Kidney epithelial cell (primary cell): ENCODE measurements around the gene RFFL. TPM values are rescaled to one million over a fixed set of nuclear protein-coding genes. Genes with fewer than 3 reads are reported as not detected.
"Not testable (repeated sequence)": the region's sequence is repeated elsewhere in the genome, so short reads cannot be mapped to it uniquely, and the experiment has no call there.

Experiments used
- DNase-seq: peaks from one replicate; pipeline ENCODE4 v3.0.0-alpha.2; 2010; ENCODE audit warnings: low read depth
- H3K27me3 ChIP-seq: 2 replicates; pipeline ENCODE4 v1.6.0; 2011; ENCODE audit warnings: low read length; ENCODE audit not compliant: control insufficient read depth, insufficient read depth
- H3K36me3 ChIP-seq: 2 replicates; pipeline ENCODE4 v1.5.1; 2011; ENCODE audit warnings: low read length; ENCODE audit not compliant: control insufficient read depth, insufficient read depth
- H3K4me3 ChIP-seq: 2 replicates; pipeline ENCODE4 v1.5.1; 2011; ENCODE audit warnings: low read depth, mild to moderate bottlenecking, control low read depth, low read length
- total RNA-seq: library from RNA; depleted of rRNA; stranded (reverse); fragments of >200 nt; gene quantifications from 2 replicates; pipeline ENCODE4 v1.2.3, GENCODE V29; 2015
- TF ChIP-seq, protein P1 (sequence below): IDR thresholded peaks from 2 replicates; pipeline ENCODE4 v1.5.1; 2011; ENCODE audit warnings: mild to moderate bottlenecking, moderate library complexity, low read length, control low read depth, inconsistent platforms; ENCODE audit not compliant: insufficient read depth, poor library complexity, severe bottlenecking

Gene RFFL
- total RNA-seq, 1 donor from 2014 or later, result 14.1 TPM

DNA sequence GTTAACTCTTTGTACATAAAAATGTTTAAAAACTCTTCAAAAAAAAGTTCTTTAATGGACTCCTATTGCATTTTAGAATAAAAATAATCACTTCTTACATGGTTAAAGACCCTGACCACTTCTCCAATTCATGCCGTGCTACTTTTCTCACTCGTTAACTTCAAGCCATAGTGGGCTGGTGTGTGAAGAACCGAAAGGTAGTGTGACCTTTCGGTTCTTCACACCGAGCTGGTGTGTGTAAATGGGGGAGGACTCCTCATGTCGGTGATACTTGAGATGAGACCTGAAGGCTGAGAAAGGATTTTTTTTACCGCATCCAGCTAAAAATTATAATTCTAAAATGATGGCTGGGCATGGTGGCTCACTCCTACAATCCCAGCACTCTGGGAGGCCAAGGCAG lies 22.1 kb downstream of the RFFL start:
- DNase-seq, result no peak
- Histone ChIP-seq H3K4me3 (no peak overlapping the region), H3K27me3 (no peaks in the 10 kb centered on the region), H3K36me3 (no peaks in the 10 kb centered on the region)
- TF ChIP-seq, protein P1, sequence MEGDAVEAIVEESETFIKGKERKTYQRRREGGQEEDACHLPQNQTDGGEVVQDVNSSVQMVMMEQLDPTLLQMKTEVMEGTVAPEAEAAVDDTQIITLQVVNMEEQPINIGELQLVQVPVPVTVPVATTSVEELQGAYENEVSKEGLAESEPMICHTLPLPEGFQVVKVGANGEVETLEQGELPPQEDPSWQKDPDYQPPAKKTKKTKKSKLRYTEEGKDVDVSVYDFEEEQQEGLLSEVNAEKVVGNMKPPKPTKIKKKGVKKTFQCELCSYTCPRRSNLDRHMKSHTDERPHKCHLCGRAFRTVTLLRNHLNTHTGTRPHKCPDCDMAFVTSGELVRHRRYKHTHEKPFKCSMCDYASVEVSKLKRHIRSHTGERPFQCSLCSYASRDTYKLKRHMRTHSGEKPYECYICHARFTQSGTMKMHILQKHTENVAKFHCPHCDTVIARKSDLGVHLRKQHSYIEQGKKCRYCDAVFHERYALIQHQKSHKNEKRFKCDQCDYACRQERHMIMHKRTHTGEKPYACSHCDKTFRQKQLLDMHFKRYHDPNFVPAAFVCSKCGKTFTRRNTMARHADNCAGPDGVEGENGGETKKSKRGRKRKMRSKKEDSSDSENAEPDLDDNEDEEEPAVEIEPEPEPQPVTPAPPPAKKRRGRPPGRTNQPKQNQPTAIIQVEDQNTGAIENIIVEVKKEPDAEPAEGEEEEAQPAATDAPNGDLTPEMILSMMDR, result no peak

DNA sequence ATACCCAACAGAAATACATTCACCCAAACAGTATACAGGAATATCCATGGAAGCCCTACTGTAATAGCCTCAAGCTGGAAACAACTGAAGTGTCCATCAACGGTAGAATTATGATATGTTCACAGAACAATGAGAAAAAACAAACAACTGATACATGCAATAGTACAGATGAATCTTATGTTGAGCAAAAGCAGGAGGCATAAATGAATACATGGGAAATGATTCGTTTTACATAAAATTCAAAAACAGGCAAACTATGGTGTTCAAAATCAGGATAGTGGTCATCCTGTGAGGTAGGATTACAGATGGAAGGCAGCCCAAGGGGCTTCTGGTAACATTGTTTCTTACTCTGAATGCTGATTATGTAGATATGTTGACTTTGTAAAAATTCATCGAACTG lies 25.1 kb downstream of the RFFL start:
- no peak for DNase-seq
- TF ChIP-seq, protein P1, result no peak
- Histone ChIP-seq H3K27me3 (no peaks in the 10 kb centered on the region), H3K36me3 (no peaks in the 10 kb centered on the region), H3K4me3 (no peak overlapping the region)

DNA sequence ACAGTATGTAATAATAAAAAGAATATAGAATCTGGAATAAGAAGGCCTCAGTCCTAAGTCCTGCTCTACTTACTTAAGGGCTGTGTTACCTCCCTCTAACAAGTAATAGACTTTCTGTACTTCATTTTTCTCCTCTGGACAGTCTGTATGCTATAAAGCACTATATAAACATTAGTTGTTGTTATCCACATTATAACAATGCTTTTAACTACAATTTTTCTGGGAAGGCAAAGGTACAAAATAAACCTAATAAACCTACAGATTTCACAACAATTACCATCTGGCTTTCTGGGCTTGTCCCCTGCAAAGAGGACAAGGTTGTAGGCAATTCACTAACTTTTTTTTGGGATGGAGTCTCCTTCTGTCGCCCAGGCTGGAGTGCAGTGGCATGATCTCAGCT lies 32.7 kb downstream of the RFFL start:
- H3K27me3 ChIP-seq, result no peaks in the 10 kb centered on the region
- H3K4me3 ChIP-seq, result no peak overlapping the region
- TF ChIP-seq, protein P1, result no peak
- DNase-seq, result no peak
- no peaks in the 10 kb centered on the region for H3K36me3 ChIP-seq

DNA sequence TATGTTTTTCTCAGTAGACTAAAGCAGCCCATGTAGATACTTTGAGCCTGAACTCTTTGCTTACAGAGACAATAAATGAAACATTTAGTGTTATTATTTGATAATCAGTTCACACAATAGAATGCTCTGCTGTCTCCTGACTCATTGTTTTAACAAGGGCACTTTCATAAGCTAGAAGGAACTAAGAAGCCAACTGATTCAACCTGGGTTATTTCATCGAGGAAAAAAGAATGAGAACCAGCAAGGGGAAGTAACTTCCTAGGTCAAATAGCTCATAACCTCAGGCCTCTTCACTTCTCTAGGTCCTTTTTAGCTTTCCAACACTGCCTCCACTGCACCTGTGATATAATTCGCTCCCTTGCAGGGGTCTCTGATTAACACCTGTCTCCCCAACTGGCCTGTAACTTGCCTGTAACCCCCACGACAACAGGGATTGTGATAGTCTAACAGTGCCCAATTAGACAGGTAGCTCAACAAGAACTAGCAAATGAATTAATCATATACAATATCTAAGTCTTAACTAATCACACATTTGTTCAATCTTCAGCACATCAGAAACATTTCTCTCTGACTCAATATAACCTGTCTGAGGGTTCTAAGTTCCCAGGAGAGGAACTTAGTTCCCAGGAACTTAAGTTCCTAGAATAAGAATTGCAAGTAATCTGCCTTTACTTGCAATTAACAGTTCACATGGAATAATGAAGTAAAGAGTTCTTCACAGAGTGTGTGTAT lies 34.8 kb downstream of the RFFL start:
- TF ChIP-seq, protein P1, result no peak
- H3K4me3 ChIP-seq, result no peak overlapping the region
- no peaks in the 10 kb centered on the region for H3K36me3 ChIP-seq
- H3K27me3 ChIP-seq, result no peaks in the 10 kb centered on the region
- DNase-seq, result no peak

DNA sequence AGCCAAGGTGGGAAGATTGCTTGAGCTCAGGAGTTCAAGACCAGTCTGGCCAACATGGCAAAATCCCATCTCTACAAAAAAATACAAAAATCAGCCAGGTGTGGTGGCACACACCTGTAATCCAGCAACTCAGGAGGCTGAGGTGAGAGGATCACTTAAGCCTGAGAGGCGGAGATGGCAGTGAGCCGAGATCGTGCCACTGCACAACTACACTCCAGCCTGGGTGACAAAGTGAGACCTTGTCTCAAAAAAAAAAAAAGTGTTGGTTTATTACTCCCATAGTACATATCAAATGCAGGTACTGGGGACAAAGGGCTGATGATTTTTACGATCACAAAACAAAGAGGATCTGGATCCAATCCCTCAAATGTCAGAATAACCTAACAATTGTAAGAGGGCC lies 35.4 kb downstream of the RFFL start:
- not testable (repeated sequence) for H3K36me3 ChIP-seq, H3K27me3 ChIP-seq, H3K4me3 ChIP-seq, DNase-seq

DNA sequence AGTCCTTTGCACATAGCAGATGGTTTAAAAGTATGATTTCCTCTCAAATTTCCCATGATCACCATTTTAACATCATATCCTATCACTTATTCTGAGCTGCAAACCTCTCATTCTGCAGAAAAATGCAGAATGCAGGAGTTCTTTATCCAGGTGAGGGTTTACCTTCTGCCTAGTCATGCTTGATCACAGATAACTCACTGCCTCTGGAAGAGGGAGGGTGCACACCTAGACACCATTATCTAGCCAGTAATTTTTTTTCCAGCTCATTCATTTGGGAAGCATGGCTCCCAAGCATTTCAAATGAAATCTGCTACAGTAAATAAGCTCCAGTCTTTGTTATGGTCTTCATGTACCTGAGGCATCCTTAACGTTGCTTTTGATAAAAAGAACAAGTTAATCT lies 38.0 kb downstream of the RFFL start:
- H3K36me3 ChIP-seq, result no peaks in the 10 kb centered on the region
- no peak for DNase-seq
- no peaks in the 10 kb centered on the region for H3K27me3 ChIP-seq
- TF ChIP-seq, protein P1, result no peak
- H3K4me3 ChIP-seq, result no peak overlapping the region
